SJCRH30 (cell line): Measurements from ENCODE around the gene CMKLR1. TPM values are rescaled to one million over a fixed set of nuclear protein-coding genes. Genes with fewer than 3 reads are reported as not detected.
A peak's percentile ranks its signal among the peaks of the same experiment; 100 is the strongest.

Experiments used
- DNase-seq, 2 experiments: peaks; one replicate each; pipeline ENCODE4 v3.0.0-alpha.2; 2015 to 2020
- H3K27ac ChIP-seq: fragments of 250-450 bp; sonication (Bioruptor Pico); 2 replicates; pipeline ENCODE4 v1.5.1; 2020; ENCODE audit warnings: mild to moderate bottlenecking, moderate library complexity
- H3K27me3 ChIP-seq: fragments of 250-450 bp; sonication (Bioruptor Pico); 2 replicates; pipeline ENCODE4 v1.5.1; 2020; ENCODE audit warnings: mild to moderate bottlenecking, moderate library complexity
- H3K36me3 ChIP-seq: fragments of 250-450 bp; sonication (Bioruptor Pico); 2 replicates; pipeline ENCODE4 v1.5.1; 2020; ENCODE audit warnings: mild to moderate bottlenecking, moderate library complexity
- H3K4me1 ChIP-seq: fragments of 250-450 bp; sonication (Bioruptor Pico); 2 replicates; pipeline ENCODE4 v1.5.1; 2020; ENCODE audit warnings: mild to moderate bottlenecking, moderate library complexity
- H3K4me3 ChIP-seq: fragments of 250-450 bp; sonication (Bioruptor Pico); 2 replicates; pipeline ENCODE4 v1.5.1; 2020; ENCODE audit warnings: mild to moderate bottlenecking, moderate library complexity
- H3K9me3 ChIP-seq: fragments of 250-450 bp; sonication (Bioruptor Pico); replicated peaks from 2 replicates; pipeline ENCODE4 v1.5.1; 2020; ENCODE audit warnings: mild to moderate bottlenecking, moderate library complexity
- total RNA-seq: library from RNA; depleted of rRNA; stranded (reverse); fragments of >200 nt; shearing (Covaris generic); gene quantifications from 2 replicates; pipeline ENCODE4 v1.2.3, GENCODE V29; 2014

Gene CMKLR1
- total RNA-seq, 1 experiment from 2014 or later: 0.04 TPM

- Histone ChIP-seq H3K4me3 (no peak overlapping the region), H3K27ac (no peak overlapping the region), H3K4me1 (no peaks in the 10 kb centered on the region), H3K27me3 (no peaks in the 10 kb centered on the region), H3K36me3 (no peaks in the 10 kb centered on the region), H3K9me3 (no peaks in the 10 kb centered on the region)
- no peak for DNase-seq
These were observed 31.3 kb upstream of the CMKLR1 start for GRCh38 chr12:108370415-108370814.

DNA sequence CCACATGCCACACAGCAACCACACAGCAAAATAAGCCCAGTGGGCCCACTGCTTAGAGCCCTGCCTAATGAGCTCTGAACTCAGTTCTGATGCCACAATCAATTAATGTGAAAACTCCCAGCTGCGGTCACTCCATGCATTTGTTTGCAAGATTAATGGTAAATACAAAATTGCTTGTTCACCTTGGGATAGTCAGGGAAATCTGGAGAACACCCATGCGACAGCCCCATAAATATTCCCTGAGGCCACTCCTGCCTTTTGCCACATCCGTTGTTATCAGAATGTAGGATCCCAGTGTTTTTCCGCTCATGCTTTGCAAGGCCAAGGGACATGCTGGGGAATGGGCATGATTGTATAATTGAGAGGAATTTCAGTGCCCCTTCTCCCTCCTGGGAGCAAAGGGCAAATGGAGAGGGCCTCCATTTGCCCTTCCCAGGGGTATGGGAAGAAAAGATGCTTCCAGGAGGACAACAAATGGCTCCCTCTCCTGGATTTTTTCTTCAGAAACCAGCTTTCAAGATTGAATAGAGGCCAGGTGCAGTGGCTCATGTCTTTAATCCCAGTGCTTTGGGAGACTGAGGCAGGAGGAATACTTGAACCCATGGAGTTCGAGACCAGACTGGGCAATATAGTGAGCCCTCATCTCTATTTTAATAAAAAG lies 30.8 kb upstream of the CMKLR1 start:
- H3K4me3 ChIP-seq: no peak overlapping the region
- no peaks in the 10 kb centered on the region for H3K4me1 ChIP-seq
- no peak overlapping the region for H3K27ac ChIP-seq
- no peaks in the 10 kb centered on the region for H3K27me3 ChIP-seq
- no peak for DNase-seq
- H3K9me3 ChIP-seq: no peaks in the 10 kb centered on the region
- H3K36me3 ChIP-seq: no peaks in the 10 kb centered on the region

- no peak overlapping the region for H3K27ac ChIP-seq
- H3K27me3 ChIP-seq: no peaks in the 10 kb centered on the region
- no peak for DNase-seq
These were observed 29.0 kb upstream of the CMKLR1 start for GRCh38 chr12:108368089-108368488.

DNA sequence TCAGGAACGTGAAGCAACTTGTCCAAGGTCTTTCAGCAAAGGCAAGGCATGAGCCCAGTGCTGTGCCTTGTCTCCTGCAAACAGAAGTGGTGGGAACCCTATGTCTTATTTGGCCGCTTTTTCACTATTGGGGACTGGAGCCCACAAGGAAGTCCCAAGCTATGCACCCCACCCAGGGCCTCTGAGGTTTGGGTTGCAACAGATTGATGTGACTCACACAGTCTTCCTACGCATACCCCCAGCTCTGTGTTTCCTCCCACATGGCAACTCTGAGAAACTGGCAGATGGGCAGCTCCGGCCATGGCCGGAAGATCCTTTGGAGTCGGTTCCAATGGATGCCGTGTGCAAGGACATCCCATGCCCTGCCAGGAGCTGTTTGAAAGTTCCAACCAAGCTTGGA lies 28.3 kb upstream of the CMKLR1 start:
- DNase-seq: no peak
- H3K36me3 ChIP-seq: no peaks in the 10 kb centered on the region
- no peaks in the 10 kb centered on the region for H3K4me1 ChIP-seq
- no peak overlapping the region for H3K4me3 ChIP-seq
- H3K27me3 ChIP-seq: no peaks in the 10 kb centered on the region
- H3K27ac ChIP-seq: no peak overlapping the region
- H3K9me3 ChIP-seq: no peaks in the 10 kb centered on the region

More at GRCh38 chr12:108368089-108368488, 29.0 kb upstream of the CMKLR1 start:
- Histone ChIP-seq H3K36me3 (no peaks in the 10 kb centered on the region), H3K9me3 (no peaks in the 10 kb centered on the region), H3K4me1 (no peaks in the 10 kb centered on the region), H3K4me3 (no peak overlapping the region)

GRCh38 chr12:108365324-108365723 lies 26.2 kb upstream of the CMKLR1 start:
- no peak overlapping the region for H3K27ac ChIP-seq
- H3K4me1 ChIP-seq: no peaks in the 10 kb centered on the region
- no peaks in the 10 kb centered on the region for H3K9me3 ChIP-seq
- H3K4me3 ChIP-seq: no peak overlapping the region
- H3K36me3 ChIP-seq: no peaks in the 10 kb centered on the region
- no peak for DNase-seq
- no peaks in the 10 kb centered on the region for H3K27me3 ChIP-seq

DNA sequence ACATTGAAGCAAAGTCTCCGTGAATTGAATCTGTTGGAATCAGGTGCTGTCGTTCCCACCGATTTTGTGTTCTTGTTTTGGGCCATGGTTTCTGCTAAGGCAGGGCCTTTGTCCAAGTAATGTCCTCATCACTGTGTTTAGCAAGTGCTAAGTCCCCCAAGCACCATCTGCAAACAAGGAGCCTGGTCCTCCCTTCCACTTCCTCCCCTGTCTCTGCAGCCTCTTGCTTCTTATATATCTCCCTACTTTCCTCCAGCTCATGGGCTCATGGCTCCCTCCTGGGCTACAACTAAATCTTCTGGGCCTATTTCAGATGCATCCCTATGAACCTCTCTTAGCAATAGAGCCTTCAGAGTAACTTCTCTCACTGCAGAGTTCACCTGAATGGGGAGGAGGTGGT lies 25.8 kb upstream of the CMKLR1 start:
- H3K27ac ChIP-seq: no peak overlapping the region

GRCh38 chr12:108363565-108363964 lies 24.5 kb upstream of the CMKLR1 start:
- no peak overlapping the region for H3K4me3 ChIP-seq
- DNase-seq: no peak
- no peaks in the 10 kb centered on the region for H3K4me1 ChIP-seq
- no peaks in the 10 kb centered on the region for H3K27me3 ChIP-seq
- no peaks in the 10 kb centered on the region for H3K36me3 ChIP-seq
- no peaks in the 10 kb centered on the region for H3K9me3 ChIP-seq
- no peak overlapping the region for H3K27ac ChIP-seq

More for the DNA sequence above, 25.8 kb upstream of the CMKLR1 start:
- Histone ChIP-seq H3K36me3 (no peaks in the 10 kb centered on the region), H3K9me3 (no peaks in the 10 kb centered on the region), H3K4me3 (no peak overlapping the region), H3K27me3 (no peaks in the 10 kb centered on the region), H3K4me1 (no peaks in the 10 kb centered on the region)
- no peak for DNase-seq

DNA sequence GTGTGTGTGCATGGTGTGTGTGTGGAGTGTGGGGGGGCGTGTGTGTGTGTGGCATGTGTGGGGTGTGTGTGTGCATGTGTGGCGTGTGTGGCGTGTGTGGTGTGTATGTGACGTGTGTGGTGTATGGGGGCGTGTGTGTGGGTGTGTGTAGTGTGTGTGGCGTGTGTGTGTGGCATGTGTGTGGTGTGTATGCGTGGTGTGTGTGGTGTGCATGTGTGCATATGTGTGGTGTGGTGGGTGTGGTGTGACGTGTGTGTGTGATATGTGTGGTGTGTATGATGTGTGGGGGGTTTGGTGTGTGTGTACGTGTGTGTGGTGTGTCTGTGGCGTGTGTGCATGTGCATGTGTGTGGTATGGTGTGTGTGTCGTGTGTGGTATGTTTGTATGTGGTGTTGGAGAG lies 24.1 kb upstream of the CMKLR1 start:
- H3K27me3 ChIP-seq: no peaks in the 10 kb centered on the region
- H3K4me3 ChIP-seq: no peak overlapping the region
- no peaks in the 10 kb centered on the region for H3K36me3 ChIP-seq
- no peaks in the 10 kb centered on the region for H3K9me3 ChIP-seq
- DNase-seq: no peak
- H3K27ac ChIP-seq: no peak overlapping the region
- no peaks in the 10 kb centered on the region for H3K4me1 ChIP-seq

DNA sequence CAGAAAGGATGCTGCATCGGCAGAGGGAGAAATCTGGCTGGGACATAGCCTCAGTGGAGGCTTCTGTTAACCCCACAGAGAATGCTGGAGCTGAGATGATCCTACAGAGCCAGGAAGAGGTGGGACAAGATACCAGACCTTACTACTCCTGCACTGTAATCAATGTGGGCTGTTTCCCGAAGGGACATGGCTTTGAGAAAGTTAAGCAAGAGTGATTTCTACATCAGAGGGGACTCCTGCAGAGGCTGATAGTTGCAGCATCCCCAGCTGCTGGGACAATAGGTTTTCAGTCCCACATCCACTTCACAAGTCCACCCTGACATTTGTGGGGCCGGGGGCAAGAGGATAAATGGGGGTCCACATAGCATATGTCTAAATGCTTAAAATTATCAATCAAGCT lies 22.5 kb upstream of the CMKLR1 start:
- no peaks in the 10 kb centered on the region for H3K27me3 ChIP-seq
- no peaks in the 10 kb centered on the region for H3K9me3 ChIP-seq
- H3K4me1 ChIP-seq: no peaks in the 10 kb centered on the region
- DNase-seq: no peak
- no peak overlapping the region for H3K27ac ChIP-seq
- no peak overlapping the region for H3K4me3 ChIP-seq
- H3K36me3 ChIP-seq: no peaks in the 10 kb centered on the region

GRCh38 chr12:108360487-108360886 lies 21.4 kb upstream of the CMKLR1 start:
- no peaks in the 10 kb centered on the region for H3K36me3 ChIP-seq
- H3K4me3 ChIP-seq: no peak overlapping the region
- H3K27me3 ChIP-seq: no peaks in the 10 kb centered on the region
- no peak overlapping the region for H3K27ac ChIP-seq
- no peaks in the 10 kb centered on the region for H3K9me3 ChIP-seq
- peak; percentile 22 to 36 for DNase-seq
- no peaks in the 10 kb centered on the region for H3K4me1 ChIP-seq

DNA sequence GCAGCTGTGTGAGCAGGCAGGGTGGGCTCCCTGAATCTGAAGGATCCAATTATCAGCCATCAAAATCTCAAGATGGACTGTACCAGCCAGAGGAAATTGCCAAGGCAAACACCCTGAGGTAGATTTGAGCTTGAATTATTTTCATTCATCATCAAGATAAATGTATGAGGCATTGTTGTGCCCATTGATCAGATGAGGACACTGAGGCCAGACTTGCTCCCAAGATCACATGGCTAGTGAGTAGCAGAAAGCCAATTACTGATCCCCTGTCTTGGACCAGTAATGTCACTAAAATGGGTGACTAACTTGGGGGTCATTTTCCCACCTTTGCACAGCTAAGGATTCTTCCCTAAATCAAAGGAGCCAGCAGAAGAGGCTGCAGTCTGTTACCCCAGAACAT lies 20.9 kb upstream of the CMKLR1 start:
- Histone ChIP-seq H3K27me3 (no peaks in the 10 kb centered on the region), H3K27ac (no peak overlapping the region), H3K36me3 (no peaks in the 10 kb centered on the region), H3K9me3 (no peaks in the 10 kb centered on the region), H3K4me1 (no peaks in the 10 kb centered on the region), H3K4me3 (no peak overlapping the region)
- no peak for DNase-seq

DNA sequence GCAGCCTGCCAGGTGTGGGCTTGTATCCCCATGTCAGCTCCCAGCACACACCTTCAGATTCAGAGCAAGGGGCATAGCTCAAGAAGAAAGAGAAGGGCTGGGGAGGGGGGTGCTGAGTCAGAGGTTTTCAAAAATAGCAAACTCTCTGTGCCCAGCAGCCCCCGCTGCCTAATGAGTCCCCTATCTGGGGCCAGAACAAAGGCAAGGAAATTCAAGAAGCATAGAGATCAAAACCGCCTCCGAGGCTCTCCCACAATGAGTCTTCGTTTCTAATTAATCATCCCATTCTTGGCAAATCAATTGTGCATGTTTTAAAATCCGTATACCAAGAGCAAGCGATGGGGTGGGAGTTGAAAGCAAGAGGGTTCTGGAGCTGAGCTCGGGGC lies 19.5 kb upstream of the CMKLR1 start:
- no peak for DNase-seq
- H3K27me3 ChIP-seq: no peaks in the 10 kb centered on the region
- H3K4me3 ChIP-seq: no peak overlapping the region
- no peaks in the 10 kb centered on the region for H3K4me1 ChIP-seq
- H3K36me3 ChIP-seq: no peaks in the 10 kb centered on the region
- H3K27ac ChIP-seq: no peak overlapping the region
- no peaks in the 10 kb centered on the region for H3K9me3 ChIP-seq

GRCh38 chr12:108357834-108358579 lies 18.9 kb upstream of the CMKLR1 start:
- Histone ChIP-seq H3K9me3 (no peaks in the 10 kb centered on the region), H3K27me3 (no peaks in the 10 kb centered on the region), H3K27ac (no peak overlapping the region), H3K36me3 (no peaks in the 10 kb centered on the region), H3K4me3 (no peak overlapping the region), H3K4me1 (no peaks in the 10 kb centered on the region)
- no peak for DNase-seq

DNA sequence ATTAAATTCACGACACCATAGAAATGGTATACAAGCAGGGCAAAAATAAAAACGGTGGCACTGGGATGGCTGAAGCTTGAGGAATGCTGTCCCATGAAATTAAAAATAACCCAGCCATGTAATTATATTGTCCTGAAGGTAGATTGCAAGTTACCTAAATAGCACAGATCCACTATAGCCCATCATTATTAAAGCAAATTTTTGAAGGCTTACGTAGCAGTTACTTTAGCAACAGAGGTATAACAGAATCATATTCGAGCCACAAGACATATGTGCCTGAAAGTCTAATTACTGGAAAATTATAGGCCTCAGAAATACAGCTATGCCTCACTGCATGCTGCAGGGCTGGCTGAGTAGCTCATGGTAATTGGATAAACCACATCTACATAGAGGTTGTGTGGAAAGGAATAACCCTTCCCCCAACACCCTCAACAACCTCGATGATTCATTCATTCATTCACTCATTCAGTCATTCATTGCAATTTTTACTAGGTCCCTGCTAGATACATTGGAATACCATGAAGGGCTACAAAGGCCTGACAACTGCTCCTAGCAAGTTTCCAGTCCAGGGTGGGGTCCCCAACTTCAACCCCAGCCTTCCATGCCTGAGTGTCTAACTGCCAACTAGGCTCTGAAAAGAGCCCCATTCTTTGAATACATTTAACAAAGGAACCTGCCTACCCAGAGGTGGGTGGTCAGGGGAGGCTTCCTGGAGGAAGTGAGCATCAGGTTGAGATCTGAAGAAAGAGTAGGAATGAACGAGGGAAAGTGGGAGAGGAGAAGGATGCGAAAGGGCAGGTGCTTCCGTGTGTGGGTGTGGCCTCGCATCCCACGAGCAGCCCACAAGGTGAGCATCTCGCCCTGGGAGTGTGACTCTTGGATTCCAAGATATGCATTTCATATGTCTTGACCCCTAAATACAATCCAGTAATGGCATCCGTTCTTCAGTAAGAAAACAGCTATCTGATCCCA lies 18.0 kb upstream of the CMKLR1 start:
- H3K27ac ChIP-seq: no peak overlapping the region
- no peak for DNase-seq

GRCh38 chr12:108355069-108355468 lies 16.0 kb upstream of the CMKLR1 start:
- no peak overlapping the region for H3K4me3 ChIP-seq
- no peak for DNase-seq
- H3K9me3 ChIP-seq: no peaks in the 10 kb centered on the region
- H3K4me1 ChIP-seq: no peaks in the 10 kb centered on the region
- H3K27ac ChIP-seq: no peak overlapping the region
- H3K36me3 ChIP-seq: no peaks in the 10 kb centered on the region
- H3K27me3 ChIP-seq: no peaks in the 10 kb centered on the region

More for the DNA sequence above, 18.0 kb upstream of the CMKLR1 start:
- Histone ChIP-seq H3K4me1 (no peaks in the 10 kb centered on the region), H3K36me3 (no peaks in the 10 kb centered on the region), H3K9me3 (no peaks in the 10 kb centered on the region), H3K4me3 (no peak overlapping the region), H3K27me3 (no peaks in the 10 kb centered on the region)
